Renal cortical epithelial cell (primary cell): ENCODE data around the gene KLHL22. TPM values are rescaled to one million over a fixed set of nuclear protein-coding genes. Genes with fewer than 3 reads are reported as not detected.
"Not testable (repeated sequence)": the region's sequence is repeated elsewhere in the genome, so short reads cannot be mapped to it uniquely, and the experiment has no call there.

Source experiments
- DNase-seq: peaks from one replicate; pipeline ENCODE4 v3.0.0-alpha.2; 2011; ENCODE audit warnings: low read depth
- total RNA-seq: library from RNA; depleted of rRNA; stranded (reverse); fragments of >200 nt; gene quantifications from 2 replicates; pipeline ENCODE4 v1.2.3, GENCODE V29; 2014

KLHL22 gene
- total RNA-seq, 1 donor from 2014 or later, result 25.5 TPM

DNA sequence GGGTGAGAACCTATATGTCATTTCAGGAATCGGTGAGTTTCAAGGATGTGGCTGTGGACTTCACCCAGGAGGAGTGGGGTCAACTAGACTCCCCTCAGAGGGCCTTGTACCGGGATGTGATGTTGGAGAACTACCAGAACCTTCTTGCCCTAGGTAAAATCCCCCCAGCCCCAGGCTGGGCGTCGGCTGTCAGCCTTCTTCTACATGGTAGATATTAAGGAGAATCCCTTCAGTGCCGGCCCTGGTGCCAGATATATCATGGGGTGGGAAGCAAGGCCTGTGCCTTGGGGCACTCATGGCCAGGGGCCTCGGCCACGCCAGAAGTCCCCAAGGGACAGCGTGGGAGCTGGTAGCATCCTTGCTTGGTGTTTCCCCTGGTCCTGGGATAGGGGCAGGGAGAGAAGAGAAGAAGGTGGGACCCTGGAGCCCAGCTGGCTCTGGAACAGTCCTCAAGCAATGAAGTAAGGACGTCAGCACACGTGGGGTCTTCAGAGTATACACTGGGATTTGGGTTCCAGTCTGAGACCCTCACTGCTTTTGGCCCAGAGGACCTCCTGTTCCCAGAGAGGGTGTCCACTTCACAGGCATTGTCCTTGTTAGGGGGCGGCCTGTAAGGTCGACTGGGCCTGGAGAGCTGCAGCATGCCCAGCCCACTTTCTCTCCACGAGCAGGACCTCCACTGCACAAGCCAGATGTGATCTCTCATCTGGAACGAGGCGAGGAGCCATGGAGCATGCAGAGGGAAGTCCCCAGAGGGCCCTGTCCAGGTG is 94.8 kb downstream of the KLHL22 start:
- no peak for DNase-seq

DNA sequence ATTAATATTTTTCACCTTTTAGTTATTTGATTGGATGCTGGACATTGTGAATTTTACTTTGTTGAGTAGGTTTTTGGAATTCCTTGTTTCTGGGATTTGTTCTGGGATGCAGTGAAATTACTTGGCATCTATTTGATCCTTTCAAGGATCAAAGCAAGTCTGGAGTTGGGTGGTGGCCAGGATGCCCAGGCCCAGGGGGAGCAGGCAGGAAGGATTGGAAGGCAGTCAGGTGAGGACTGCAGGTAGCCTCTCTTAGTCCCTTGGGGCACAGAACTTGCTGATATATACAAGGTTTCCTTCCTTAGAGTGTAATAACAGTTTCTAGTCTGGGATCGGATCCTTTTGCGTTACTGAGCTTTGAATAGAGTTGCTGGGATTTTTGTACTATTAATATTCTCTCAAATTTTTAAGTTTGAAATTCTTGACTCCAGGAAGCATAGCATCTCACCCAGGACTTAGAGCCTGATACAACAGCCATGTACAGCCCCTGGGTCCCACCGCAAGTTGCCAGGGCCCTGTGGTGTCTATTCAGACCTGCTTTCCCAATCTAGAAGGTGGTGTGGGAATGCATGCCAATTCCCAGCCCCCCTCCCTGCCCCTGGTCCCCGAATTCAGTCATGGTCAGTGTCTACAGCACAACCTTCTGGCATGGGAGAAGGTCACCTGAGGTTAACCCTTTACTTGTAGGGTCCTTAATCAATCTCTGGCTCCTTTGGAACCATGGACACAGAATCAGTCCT is 95.6 kb downstream of the KLHL22 start:
- DNase-seq, result no peak

DNA sequence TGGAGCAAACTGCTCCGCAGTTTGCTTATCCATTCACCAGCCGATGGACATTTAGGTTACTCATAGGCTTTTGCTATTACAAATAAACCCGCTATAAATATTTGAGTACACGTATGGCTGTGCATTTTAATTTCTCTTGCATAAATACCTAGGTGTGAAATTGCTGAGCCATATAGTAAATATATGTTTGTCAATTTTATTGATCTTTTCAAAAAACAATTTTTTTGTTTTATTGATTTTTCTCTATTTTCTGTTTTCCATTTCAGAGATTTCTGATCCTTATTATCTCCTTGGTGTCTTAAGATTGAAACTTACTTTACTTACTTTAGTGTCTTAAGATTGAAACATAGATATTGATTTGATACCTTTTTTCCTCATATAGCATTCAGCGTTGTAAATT is 97.2 kb downstream of the KLHL22 start:
- DNase-seq, result no peak

DNA sequence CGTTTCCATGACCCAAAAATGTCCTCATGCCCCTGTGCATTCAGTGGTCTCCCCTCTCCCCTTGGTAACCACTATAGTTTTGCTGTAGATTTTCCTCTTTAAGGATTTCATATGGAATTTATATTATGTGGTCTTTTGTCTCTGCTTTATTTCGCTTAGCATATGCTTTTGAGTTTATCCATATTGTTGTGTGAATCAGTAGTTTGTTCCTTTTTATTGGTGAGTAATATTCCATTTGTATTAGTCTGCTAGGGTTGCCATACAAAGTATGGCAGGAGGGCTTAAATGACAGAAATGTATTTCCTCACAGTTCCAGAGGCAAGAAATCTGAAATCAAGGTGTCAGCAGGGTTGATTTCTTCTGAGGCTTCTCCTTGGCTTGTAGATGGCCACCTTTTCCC is 98.1 kb downstream of the KLHL22 start:
- DNase-seq, result no peak

DNA sequence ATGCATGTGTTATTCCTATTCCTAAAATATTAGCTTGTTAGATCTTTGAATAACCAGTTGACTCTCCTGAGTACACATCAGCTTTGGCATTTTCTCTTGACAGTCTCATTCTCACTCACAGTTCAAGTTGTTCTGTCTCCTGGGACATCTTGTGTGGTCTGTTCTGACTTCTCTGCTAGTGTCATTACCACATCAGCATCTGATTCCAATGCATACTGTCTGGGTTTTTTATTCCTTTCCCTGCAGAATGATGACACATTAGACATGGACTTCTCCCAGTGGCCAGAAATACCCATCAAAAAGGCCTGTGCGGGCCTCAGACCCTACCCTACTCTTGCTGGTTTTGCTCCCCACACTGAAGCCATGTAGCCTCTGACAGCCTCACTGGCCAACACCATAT is 99.0 kb downstream of the KLHL22 start:
- no peak for DNase-seq

DNA sequence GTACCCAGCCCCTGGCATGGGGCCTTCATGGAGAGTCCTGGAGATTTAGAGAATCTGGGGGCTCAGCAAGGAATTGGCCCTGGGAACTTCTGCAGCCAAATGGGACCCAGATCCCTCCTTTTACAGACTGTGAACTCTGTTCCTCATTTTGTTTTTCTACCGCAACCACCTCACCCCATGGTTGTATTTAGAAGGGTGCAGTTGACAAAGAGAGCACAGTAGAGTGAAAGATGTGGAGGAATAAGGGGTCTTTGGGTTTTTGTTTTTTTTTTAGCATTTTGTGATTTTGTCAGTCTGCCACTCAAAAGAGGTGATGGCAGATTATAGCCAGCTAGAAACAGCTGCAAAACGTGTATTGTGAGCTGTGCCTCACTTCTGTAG is 99.7 kb downstream of the KLHL22 start:
- no peak for DNase-seq

DNA sequence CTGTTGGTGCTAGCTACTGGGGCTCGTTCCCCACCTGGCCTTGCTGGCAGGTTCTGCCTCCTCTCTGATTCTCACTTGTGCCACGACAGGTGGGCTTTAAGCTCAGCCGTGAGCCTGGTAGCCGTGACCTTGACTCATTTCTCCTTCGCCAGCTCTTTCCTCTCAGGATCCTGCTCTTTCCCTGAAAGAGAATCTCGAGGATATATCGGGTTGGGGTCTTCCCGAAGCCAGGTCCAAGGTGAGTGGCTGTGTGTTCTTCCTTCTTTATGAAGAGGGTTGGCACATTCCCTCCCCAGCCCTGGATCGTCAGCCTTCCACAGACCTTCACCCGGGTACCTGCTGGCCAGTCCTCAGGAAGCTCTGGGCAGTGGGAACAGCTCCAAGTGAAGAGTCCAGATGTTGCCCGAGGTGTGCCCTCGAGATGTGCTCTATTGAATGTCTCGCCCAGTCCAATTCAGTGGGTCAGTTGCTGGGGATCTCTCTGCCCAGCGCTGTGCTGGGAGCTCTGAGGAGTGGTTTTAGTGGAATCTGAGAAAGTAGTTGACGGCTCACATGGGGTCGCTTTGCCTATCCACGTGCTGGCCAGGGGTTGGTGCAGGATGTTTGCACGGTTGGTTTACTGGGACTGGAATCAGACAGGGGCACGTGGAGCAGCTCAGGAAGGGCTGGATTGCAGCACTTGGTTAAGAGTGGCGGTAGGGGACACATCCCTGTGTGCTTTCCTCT is 100.3 kb downstream of the KLHL22 start:
- DNase-seq, result no peak

DNA sequence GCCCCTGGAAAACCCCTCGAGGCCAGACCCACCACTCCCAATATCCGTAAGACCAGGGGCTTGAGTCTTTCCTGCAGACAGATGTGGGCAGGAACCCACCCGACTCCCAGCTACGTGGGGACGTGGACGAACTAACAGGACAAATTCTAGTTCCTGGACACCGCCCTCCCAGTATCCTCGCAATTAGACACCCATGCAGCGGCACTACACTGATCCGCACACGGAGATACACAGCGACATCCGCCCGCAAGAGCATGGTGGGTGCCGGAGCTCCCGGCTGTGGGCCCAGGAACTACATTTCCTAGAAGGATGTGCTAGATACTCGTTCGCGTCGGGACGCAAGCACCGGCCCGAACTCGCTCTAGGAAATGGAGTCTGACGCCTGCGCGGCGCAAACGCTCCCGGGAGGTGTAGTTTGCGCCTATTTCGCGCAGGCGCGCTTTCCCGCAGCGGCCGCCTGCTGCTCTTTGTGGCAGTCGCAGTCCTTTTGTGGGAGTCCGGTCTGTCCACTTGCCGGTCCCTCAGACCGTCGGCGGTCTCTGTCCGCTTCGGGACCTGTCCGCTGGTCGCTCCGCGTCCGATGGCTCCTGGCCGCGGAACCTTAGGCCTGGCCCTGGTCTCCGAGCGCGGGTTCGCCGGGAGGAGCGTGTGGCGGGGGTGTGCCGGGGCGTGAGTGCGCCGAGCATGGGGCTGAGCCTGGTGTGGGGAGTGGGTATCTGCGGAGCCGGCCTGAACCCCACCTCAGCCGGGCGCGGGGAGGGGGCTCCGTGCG is 101.7 kb downstream of the KLHL22 start, which contains the start of gene ZNF74:
ZNF74 (plus strand) TSS at position 447 of the 772 bp plus-strand sequence. CDS start 478 bp downstream, outside the sequence.
- peak; percentile 82 for DNase-seq

DNA sequence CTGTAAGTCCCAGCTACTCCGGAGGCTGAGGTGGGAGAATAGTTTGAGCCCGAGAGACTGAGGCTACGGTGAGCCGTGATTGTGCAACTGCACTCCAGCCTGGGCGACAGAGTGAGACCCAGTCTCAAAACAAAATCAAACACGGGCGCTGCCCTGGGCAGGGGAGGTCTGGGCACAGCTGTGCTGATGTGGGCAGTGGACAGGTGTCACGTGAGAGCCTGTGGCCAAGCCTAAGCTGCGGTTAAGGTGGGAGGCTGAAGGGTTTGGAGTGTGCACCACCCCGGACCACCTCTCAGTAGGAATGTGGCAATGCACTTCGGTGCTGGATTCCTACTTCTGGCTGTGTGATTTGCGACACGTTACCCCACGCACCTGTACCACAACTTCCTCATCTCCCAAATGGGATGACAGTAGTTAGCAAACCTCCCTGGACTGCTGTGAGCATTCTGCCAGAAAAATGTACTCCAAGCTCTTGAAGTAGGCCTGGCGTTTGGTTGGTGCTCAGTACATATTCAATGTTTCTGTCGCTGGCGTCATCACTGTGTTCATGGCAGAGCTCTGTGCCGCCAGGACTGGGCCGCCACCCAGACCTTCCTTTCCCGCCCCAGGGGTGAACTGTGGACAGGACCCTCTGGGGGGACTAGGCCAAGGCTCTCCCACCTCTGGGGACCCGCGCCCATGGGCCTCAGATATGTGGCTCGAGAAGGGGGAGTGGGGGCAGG is 102.5 kb downstream of the KLHL22 start:
- no peak for DNase-seq

DNA sequence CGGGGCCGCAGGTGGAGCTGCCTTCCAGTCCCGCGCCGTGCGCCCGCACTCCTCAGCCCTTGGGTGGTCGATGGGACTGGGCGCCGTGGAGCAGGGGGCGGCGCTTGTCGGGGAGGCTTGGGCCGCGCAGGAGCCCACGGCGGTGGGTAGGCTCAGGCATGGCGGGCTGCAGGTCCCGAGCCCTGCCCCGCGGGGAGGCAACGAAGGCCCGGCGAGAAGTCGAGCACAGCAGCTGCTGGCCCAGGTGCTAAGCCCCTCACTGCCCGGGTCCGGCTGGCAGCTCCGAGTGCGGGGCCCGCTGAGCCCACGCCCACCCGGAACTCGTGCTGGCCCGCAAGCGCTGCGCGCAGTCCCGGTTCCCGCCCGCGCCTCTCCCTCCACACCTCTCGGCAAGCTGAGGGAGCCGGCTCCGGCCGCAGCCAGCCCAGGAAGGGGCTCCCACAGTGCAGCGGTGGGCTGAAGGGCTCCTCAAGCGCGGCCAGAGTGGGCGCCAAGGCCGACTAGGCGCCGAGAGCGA is 103.2 kb downstream of the KLHL22 start:
- not testable (repeated sequence) for DNase-seq

Other genes with a start within 250 kb of the KLHL22 start
- gene RTN4R, start 227.5 kb downstream of the KLHL22 start, total RNA-seq, result 1.2 and 2.0 TPM in 2 replicates
- gene DGCR6L, start 175.7 kb downstream of the KLHL22 start, total RNA-seq, result 28.1 and 39.8 TPM in 2 replicates
- gene ZNF74, start 101.6 kb downstream of the KLHL22 start, total RNA-seq, result 8.7 and 17.8 TPM in 2 replicates
- 3.3 and 9.1 TPM in 2 replicates for gene SCARF2, start 58.0 kb downstream of the KLHL22 start, total RNA-seq
- gene MED15, start 11.8 kb upstream of the KLHL22 start, total RNA-seq, result 41.5 and 69.2 TPM in 2 replicates